H9 (cell line): ENCODE results near the gene VOPP1. TPM values are rescaled to one million over a fixed set of nuclear protein-coding genes. Genes with fewer than 3 reads are reported as not detected.

Experiments
- DNase-seq: peaks from one replicate; pipeline ENCODE4 v3.0.0-alpha.2; 2017
- H2AFZ ChIP-seq: one replicate; pipeline ENCODE4 v1.6.1; 2013; ENCODE audit warnings: mild to moderate bottlenecking, low read length, control low read depth, moderate library complexity
- H2AK5ac ChIP-seq: 2 replicates; pipeline ENCODE4 v1.6.1; 2013; ENCODE audit warnings: low read length, control low read depth, mixed read lengths; ENCODE audit not compliant: insufficient read length
- H2BK120ac ChIP-seq: one replicate; pipeline ENCODE4 v1.6.1; 2013; ENCODE audit warnings: low read depth, mild to moderate bottlenecking, low read length, control low read depth, inconsistent platforms; ENCODE audit not compliant: poor library complexity, severe bottlenecking
- H2BK12ac ChIP-seq: 2 replicates; pipeline ENCODE4 v1.6.1; 2013; ENCODE audit warnings: low read length, control low read depth, mixed read lengths, low read depth; ENCODE audit not compliant: insufficient read length
- H2BK15ac ChIP-seq: 2 replicates; pipeline ENCODE4 v1.6.1; 2013; ENCODE audit warnings: low read depth, low read length, control low read depth
- H2BK20ac ChIP-seq: one replicate; pipeline ENCODE4 v1.6.1; 2013; ENCODE audit warnings: low read depth, mild to moderate bottlenecking, low read length, control low read depth, inconsistent platforms; ENCODE audit not compliant: poor library complexity, severe bottlenecking
- H2BK5ac ChIP-seq: 2 replicates; pipeline ENCODE4 v1.6.1; 2013; ENCODE audit warnings: low read length, control low read depth, mixed read lengths; ENCODE audit not compliant: insufficient read length
- H3K14ac ChIP-seq: 2 replicates; pipeline ENCODE4 v1.6.1; 2013; ENCODE audit warnings: low read length, control low read depth; ENCODE audit not compliant: insufficient read depth
- H3K18ac ChIP-seq: 2 replicates; pipeline ENCODE4 v1.6.1; 2013; ENCODE audit warnings: low read depth, mild to moderate bottlenecking, mixed read lengths, low read length, control low read depth; ENCODE audit not compliant: insufficient read length
- H3K23ac ChIP-seq: 2 replicates; pipeline ENCODE4 v1.6.1; 2013; ENCODE audit warnings: low read length, control low read depth, mixed read lengths, low read depth; ENCODE audit not compliant: insufficient read length
- H3K23me2 ChIP-seq: 2 replicates; pipeline ENCODE4 v1.6.1; 2013; ENCODE audit warnings: low read depth, mild to moderate bottlenecking, mixed read lengths, low read length, control low read depth; ENCODE audit not compliant: insufficient read length, poor library complexity, severe bottlenecking
- H3K27ac ChIP-seq: 2 replicates; pipeline ENCODE4 v1.5.1; 2013; ENCODE audit warnings: low read length, control low read depth, mixed read lengths, low read depth; ENCODE audit not compliant: insufficient read length
- H3K27me3 ChIP-seq: 2 replicates; pipeline ENCODE4 v1.6.1; 2013; ENCODE audit warnings: low read length, control low read depth, inconsistent platforms; ENCODE audit not compliant: insufficient read depth
- H3K4ac ChIP-seq: 2 replicates; pipeline ENCODE4 v1.6.1; 2013; ENCODE audit warnings: low read depth, mild to moderate bottlenecking, control low read depth, inconsistent platforms, low read length, moderate library complexity
- H3K4me1 ChIP-seq: 2 replicates; pipeline ENCODE4 v1.6.1; 2013; ENCODE audit warnings: low read length, control low read depth, inconsistent platforms; ENCODE audit not compliant: insufficient read depth
- H3K4me2 ChIP-seq: 2 replicates; pipeline ENCODE4 v1.6.1; 2013; ENCODE audit warnings: low read length, control low read depth, mixed read lengths; ENCODE audit not compliant: insufficient read length, insufficient read depth
- H3K56ac ChIP-seq: 2 replicates; pipeline ENCODE4 v1.6.1; 2013; ENCODE audit warnings: low read depth, mild to moderate bottlenecking, mixed read lengths, low read length, control low read depth; ENCODE audit not compliant: insufficient read length
- H3K79me1 ChIP-seq: 2 replicates; pipeline ENCODE4 v1.6.1; 2013; ENCODE audit warnings: low read depth, mild to moderate bottlenecking, moderate library complexity, low read length, control low read depth, inconsistent platforms; ENCODE audit not compliant: insufficient read depth, poor library complexity, severe bottlenecking
- H3K79me2 ChIP-seq: 2 replicates; pipeline ENCODE4 v1.6.1; 2013; ENCODE audit warnings: low read length, control low read depth, inconsistent platforms; ENCODE audit not compliant: insufficient read depth
- H3K9ac ChIP-seq: 2 replicates; pipeline ENCODE4 v1.6.1; 2013; ENCODE audit warnings: low read length, control low read depth, mixed read lengths; ENCODE audit not compliant: insufficient read length; ENCODE audit errors: extremely low read depth
- H3K9me3 ChIP-seq: one replicate; pipeline ENCODE4 v1.6.1; 2013; ENCODE audit warnings: low read depth, low read length, inconsistent platforms; ENCODE audit not compliant: control insufficient read depth
- H3T11ph ChIP-seq: one replicate; pipeline ENCODE4 v1.6.1; 2013; ENCODE audit warnings: mild to moderate bottlenecking, low read length, control low read depth, inconsistent platforms
- H4K20me1 ChIP-seq: one replicate; pipeline ENCODE4 v1.6.1; 2013; ENCODE audit not compliant: control insufficient read depth, insufficient read length, insufficient read depth
- H4K5ac ChIP-seq: 2 replicates; pipeline ENCODE4 v1.6.1; 2013; ENCODE audit warnings: low read depth, mild to moderate bottlenecking, mixed read lengths, low read length, control low read depth; ENCODE audit not compliant: insufficient read length
- H4K8ac ChIP-seq: replicated peaks from 2 replicates; pipeline ENCODE4 v1.6.1; 2013; ENCODE audit warnings: low read length, control low read depth, mixed read lengths, low read depth; ENCODE audit not compliant: insufficient read length
- H4K91ac ChIP-seq: 2 replicates; pipeline ENCODE4 v1.6.1; 2013; ENCODE audit warnings: low read depth, mild to moderate bottlenecking, moderate library complexity, mixed read lengths, low read length, control low read depth; ENCODE audit not compliant: insufficient read length
- H3K27ac Mint-ChIP-seq, 3 experiments: 2 replicates in 2 of 3; 3 replicates in 1 of 3; pipeline ENCODE4 v1.8.0; 2020 to 2021; ENCODE audit warnings: mixed read lengths in 3 of 3, mild to moderate bottlenecking in 1 of 3, moderate library complexity in 1 of 3
- H3K27me3 Mint-ChIP-seq: 2 replicates; pipeline ENCODE4 v1.8.0; 2021; ENCODE audit warnings: low read depth, mild to moderate bottlenecking, moderate library complexity, mixed read lengths
- H3K36me3 Mint-ChIP-seq, 3 experiments: 2 replicates in 2 of 3; 3 replicates in 1 of 3; pipeline ENCODE4 v1.8.0; 2020 to 2021; ENCODE audit warnings: low read depth in 3 of 3, mixed read lengths in 3 of 3; ENCODE audit not compliant: insufficient read depth in 1 of 3
- H3K4me1 Mint-ChIP-seq, 2 experiments: 2 replicates each; pipeline ENCODE4 v1.8.0; 2020; ENCODE audit warnings: mixed read lengths in 2 of 2
- H3K4me3 Mint-ChIP-seq, 2 experiments: 2 replicates in 1 of 2; 3 replicates in 1 of 2; pipeline ENCODE4 v1.8.0; 2020 to 2021; ENCODE audit warnings: mild to moderate bottlenecking in 2 of 2, mixed read lengths in 2 of 2, moderate library complexity in 1 of 2
- H3K9me3 Mint-ChIP-seq, 2 experiments: 2 replicates in 1 of 2; 3 replicates in 1 of 2; pipeline ENCODE4 v1.8.0; 2020; ENCODE audit warnings: mild to moderate bottlenecking in 2 of 2, mixed read lengths in 2 of 2, moderate library complexity in 1 of 2
- WGBS: extraction: QIAGEN DNeasy Blood & Tissue Kit; methylation state at CpG from one replicate; pipeline ENCODE4 v1.1.7; 2013; ENCODE audit warnings: missing lambda C conversion rate, low lambda C conversion rate, mixed read lengths; ENCODE audit not compliant: insufficient read length; ENCODE audit errors: extremely low coverage; 5-methylcytosine and 5-hydroxymethylcytosine counted together
- total RNA-seq: library from RNA; stranded (reverse); gene quantifications from 2 replicates; pipeline ENCODE4 v1.2.1, GENCODE V29; 2021
- TF ChIP-seq, protein P1 (sequence below): fragments of 200-600 bp; sonication (generic); conservative IDR thresholded peaks from 3 replicates; pipeline ENCODE4 v1.8.0; 2021; ENCODE audit warnings: antibody characterized with exemption, mild to moderate bottlenecking

VOPP1 gene
- total RNA-seq, 1 experiment from 2014 or later = 55.7 TPM

GRCh38 chr7:55448526-55448925 lies 123.8 kb downstream of the VOPP1 start:
- Histone ChIP-seq H3K56ac (no peak overlapping the region), H2BK20ac (no peak overlapping the region), H3K4me1 (no peaks in the 10 kb centered on the region), H2AK5ac (no peak overlapping the region), H4K91ac (no peak overlapping the region), H4K5ac (no peak overlapping the region), H3K9ac (no peak overlapping the region), H3K23me2 (peaks cover 3% of the 10 kb centered on the region), H2BK5ac (no peak overlapping the region), H3K23ac (no peak overlapping the region), H3K4ac (no peak overlapping the region), H3K79me1 (no peaks in the 10 kb centered on the region), H2BK15ac (no peak overlapping the region), H2BK120ac (no peak overlapping the region), H3K79me2 (no peaks in the 10 kb centered on the region), H2AFZ (no peak overlapping the region), H4K20me1 (no peaks in the 10 kb centered on the region), H4K8ac (no peak overlapping the region), H3K14ac (no peak overlapping the region), H2BK12ac (no peak overlapping the region), H3K4me2 (no peak overlapping the region), H3K27me3 (no peaks in the 10 kb centered on the region), H3T11ph (no peak overlapping the region), H3K27ac (no peak overlapping the region), H3K18ac (no peak overlapping the region), H3K9me3 (no peaks in the 10 kb centered on the region)
- Mint-ChIP-seq H3K27me3 (no peaks in the 10 kb centered on the region), H3K27ac (no peak overlapping the region), H3K9me3 (no peaks in the 10 kb centered on the region), H3K4me3 (no peak overlapping the region), H3K4me1 (no peaks in the 10 kb centered on the region), H3K36me3 (no peaks in the 10 kb centered on the region; a peak in 1 of 7 replicates)
- no peak for DNase-seq
- no CpG with 5 or more reads among the region's 22 CpGs for WGBS
- TF ChIP-seq, protein P1, sequence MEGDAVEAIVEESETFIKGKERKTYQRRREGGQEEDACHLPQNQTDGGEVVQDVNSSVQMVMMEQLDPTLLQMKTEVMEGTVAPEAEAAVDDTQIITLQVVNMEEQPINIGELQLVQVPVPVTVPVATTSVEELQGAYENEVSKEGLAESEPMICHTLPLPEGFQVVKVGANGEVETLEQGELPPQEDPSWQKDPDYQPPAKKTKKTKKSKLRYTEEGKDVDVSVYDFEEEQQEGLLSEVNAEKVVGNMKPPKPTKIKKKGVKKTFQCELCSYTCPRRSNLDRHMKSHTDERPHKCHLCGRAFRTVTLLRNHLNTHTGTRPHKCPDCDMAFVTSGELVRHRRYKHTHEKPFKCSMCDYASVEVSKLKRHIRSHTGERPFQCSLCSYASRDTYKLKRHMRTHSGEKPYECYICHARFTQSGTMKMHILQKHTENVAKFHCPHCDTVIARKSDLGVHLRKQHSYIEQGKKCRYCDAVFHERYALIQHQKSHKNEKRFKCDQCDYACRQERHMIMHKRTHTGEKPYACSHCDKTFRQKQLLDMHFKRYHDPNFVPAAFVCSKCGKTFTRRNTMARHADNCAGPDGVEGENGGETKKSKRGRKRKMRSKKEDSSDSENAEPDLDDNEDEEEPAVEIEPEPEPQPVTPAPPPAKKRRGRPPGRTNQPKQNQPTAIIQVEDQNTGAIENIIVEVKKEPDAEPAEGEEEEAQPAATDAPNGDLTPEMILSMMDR = no peak
